ENCODE results near the gene OR10R2.
"Not testable (repeated sequence)": the region's sequence is repeated elsewhere in the genome, so short reads cannot be mapped to it uniquely, and the experiment has no call there.

The OR10R2 gene, protein sequence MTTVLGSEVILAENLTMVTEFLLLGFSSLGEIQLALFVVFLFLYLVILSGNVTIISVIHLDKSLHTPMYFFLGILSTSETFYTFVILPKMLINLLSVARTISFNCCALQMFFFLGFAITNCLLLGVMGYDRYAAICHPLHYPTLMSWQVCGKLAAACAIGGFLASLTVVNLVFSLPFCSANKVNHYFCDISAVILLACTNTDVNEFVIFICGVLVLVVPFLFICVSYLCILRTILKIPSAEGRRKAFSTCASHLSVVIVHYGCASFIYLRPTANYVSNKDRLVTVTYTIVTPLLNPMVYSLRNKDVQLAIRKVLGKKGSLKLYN

DNA sequence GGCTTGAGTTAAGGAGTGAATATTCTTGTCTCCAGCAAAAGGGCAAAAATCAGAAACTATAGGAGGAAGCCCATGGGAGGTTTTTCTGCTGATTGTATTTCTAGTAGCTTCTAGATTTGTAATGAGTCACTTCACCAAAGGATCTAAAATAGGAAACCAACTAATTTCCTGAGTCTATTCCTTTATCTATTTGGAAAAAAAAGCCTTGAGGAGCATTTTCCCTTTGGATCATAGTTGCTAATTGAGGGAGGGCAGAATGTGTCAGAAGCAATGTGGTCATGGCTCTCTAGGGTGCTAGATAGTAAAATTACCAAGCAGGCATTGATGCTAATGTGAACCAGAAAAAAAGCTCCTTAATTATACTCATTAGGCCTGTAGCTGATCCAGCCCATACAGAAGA is at the start of gene OR10R2:
TSS of gene OR10R2 (plus strand) at position 301 of the 400 bp plus-strand sequence. CDS start 106 bp downstream, outside the sequence.
- no peak for DNase-seq

DNA sequence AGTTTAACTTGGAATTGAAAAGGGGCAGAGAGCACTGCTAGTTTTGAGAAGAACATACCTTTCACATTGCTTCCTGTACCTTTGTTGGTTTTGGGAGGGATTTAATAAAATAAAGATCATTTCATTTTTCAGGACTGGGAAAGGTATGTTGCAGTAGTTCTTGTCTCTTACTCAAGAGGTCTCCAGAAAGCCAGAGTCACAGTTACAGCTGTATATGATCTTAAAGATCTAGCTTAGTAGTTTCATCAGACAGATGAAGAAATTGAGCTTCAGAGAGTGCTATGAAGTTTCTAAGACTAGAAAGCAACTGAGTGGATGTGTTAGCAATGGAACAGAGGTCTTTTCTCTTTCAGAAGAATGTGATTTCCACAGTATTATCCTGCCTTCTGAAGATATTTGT is 47.0 kb upstream of the OR10R2 start:
- DNase-seq: no peak

DNA sequence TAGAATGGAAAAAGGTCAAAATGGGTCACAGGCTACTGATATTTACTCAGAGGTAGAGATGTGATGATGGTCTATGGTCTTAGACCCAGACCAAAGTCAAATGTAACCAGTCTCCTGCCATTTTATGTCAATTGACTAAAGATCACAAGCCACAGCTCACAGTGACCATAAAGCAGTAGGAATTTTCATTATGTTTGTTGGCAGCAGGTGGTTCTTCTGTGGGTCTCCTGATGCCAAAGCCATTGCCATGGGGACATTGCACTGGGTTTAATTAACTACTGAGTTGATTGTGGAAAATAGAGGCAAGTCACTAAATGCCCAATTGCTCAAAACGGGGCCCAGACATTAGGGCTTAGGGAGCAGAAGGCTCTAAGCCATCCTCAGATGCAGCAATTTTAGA is 45.9 kb upstream of the OR10R2 start, which contains the start of gene OR10K2:
TSS of gene OR10K2 (minus strand) at position 101 of the 400 bp plus-strand sequence. CDS start 5,371 bp downstream, outside the sequence.
- DNase-seq: no peak

DNA sequence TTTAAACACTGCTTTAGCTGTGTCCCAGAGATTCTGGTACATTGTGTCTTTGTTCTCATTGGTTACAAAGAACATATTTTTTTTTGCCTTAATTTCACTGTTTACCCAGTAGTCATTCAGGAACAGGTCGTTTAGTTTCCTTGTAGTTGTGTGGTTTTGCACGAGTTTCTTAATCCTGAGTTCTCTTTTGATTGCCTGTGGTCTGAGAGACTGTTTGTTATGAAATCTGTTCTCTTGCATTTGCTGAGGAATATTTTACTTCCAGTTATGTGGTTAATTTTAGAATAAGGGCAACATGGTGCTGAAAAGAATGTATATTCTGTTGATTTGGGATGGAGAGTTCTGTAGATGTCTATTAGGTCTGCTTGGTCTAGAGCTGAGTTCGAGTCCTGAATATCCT is 41.9 kb upstream of the OR10R2 start:
- not testable (repeated sequence) for DNase-seq

DNA sequence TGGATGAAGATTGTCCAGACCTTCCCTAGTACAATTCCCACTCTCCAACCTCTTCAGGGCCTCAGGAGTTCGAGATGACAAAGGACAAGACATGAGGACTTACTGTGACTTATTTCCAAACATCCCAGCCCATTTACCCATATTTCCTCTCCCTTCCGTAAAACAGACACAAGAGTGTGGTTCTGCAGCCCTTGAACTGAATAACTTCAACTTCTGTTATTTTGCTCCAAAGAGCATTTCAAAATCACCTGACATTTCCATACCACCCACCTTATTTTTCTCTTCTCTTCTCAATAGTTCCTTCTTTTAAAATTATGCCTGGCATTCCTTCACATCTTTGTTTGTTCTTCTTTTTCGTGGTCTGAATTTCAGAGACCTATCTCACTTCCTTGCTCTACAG is 37.3 kb upstream of the OR10R2 start:
- DNase-seq: no peak

DNA sequence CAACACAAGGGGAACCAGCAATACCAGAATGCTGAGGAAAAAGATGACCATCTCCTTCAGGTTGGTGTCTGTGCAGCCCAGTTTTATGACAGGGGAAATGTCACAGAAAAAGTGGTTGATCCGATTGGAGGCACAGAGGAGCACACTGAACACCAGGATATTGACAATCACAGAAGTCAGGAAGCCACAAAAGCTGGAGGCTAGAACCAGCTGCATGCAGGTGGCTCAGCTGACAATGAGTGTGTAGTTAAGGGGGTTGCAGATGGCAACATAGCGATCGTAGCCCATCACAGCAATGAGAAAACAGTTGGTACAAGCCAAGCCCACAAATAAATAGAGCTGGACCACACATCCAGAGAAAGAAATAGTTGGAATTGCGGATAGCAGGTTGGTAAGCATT is 26.6 kb upstream of the OR10R2 start:
- no peak for DNase-seq

DNA sequence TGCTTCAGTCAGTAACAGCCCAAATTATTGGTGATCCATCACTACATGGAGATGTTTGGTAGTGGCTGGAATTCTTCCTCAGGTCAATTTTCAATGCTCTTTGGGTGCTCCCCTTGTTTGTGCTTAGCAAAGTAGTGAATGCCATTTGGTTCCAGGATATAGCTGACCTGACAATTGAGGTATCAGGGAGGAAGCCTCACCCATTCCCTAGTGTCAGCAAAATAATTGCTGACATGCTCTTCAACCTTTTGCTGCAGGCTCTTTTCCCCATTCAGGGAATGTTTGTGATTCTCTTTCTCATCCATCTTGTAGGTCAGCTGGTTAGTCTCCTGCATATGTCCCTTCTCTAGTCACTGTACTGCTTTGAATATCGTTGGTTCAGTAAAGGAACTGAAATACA is 17.5 kb upstream of the OR10R2 start:
- no peak for DNase-seq

DNA sequence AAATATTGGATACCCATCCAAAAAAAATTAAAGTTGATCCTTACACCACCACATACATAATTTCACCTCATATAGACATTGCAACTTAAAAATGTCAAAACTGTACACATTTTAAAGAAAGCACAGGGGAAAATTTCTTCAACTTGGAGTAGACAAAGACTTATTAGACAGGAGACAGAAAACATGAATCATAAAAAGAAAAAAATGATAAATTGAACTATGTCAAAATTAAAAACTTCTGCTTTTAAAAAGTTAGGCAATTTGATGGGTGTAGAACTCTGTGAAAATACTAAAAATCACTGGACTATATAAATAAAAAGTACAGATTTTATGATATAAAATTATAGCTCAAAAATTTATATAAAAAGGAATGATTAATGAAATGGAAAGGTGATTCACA is 14.8 kb upstream of the OR10R2 start:
- no peak for DNase-seq

DNA sequence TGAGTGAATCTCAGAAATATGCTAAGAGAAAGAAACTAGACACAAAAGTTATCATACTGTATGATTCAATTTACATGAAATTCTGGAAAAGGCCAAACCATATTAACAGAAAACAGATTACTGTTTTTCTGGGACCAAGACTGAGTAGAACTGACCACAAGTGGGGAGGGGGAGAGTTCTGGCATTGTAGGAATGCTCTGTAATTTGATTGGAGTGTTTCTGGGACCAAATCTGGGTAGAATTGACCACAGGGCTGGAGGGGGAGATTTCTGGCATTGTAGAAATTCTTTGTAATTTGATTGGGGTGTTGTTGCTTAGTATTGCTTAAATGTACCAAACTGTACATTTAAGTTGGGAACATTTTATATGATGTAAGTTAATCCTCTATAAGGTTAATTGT is 13.8 kb upstream of the OR10R2 start:
- DNase-seq: no peak

DNA sequence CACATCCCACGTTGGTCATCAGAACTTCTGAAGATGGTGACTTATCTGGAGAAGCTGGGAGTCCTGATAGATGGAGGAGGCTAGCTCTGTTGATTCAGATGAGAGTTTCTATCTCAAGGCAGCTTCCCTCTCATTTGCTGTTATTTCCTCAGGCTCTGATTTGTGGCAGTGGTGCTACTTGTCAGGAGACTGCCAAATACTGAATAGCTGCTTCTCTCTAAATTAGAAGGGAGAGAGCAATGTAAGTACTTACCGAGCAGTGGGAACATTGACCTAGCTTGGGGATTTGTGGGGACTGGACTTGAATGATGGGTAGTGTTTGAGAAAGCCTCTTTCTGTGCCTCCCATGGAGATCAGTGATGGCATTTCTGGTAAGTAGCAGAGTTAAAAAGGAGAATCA is 10.5 kb upstream of the OR10R2 start, which contains the start of gene OR10K1:
TSS of gene OR10K1 (plus strand) at position 301 of the 400 bp plus-strand sequence. CDS start 3,728 bp downstream, outside the sequence.
- no peak for DNase-seq

DNA sequence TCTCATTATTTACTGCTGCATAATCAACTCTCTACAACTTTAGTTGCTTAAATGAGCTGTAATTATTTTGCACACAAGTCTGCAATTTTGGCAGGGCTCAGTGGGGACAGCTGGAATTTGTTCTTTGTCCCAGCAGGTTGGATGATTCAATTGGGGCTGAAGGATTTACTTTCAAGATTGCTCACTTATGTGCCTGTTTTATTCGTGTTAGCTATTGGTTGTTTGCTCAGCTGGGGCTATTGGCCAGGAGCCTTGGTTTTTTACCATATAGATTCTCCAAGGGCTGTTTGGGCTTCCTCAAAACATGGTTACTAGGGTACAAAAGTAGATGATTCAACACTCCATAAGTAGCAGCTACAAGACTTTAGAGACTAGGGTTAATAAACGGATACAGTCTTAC is 13.4 kb downstream of the OR10R2 start:
- peak; percentile 69 to 90 for DNase-seq

DNA sequence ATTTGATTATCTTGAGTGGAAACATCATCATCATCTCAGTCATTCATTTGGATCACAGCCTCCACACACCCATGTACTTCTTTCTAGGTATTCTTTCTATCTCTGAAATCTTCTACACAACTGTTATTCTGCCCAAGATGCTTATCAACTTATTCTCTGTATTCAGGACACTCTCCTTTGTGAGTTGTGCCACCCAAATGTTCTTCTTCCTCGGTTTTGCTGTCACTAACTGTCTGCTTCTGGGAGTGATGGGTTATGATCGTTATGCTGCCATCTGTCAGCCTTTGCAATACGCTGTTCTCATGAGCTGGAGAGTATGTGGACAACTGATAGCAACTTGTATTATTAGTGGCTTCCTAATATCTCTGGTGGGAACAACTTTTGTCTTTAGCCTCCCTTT is 19.3 kb downstream of the OR10R2 start:
- DNase-seq: no peak

DNA sequence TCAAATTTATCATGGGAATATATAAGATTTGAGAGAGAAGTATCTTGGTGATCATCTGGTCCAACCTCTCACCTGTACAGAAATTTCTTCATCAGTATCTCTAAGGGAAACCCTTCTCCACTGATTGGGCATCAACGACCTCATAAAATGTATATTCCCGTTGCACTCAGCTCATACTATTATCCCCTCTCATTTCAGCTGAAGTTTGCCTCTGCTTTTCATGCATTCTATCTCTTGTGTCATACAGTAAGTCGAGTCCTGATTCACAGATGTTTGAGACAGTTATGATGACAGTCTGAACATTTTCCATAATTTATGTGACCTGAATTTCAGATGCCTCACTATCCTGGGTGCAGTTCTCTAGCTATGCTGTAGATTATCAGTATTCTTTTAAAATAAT is 21.0 kb downstream of the OR10R2 start:
- DNase-seq: no peak

DNA sequence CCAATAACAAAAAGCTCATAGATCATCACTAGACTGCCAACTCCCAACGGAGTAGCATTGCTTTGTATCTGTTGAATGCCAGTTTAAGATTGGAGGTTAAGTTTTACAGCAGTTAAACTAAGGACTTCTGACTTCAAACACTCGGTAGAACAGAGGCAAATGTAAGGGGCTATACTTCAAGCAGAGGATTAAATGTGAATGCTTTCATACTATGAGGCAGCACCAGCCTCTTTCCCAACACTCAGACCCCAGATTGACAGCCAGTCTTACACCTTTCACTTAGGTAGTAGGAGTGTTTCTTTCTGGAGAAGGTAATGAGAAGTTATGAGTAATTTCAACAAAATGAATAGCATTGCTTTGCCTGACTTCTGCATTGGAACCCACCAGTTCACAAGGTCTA is 22.8 kb downstream of the OR10R2 start:
- no peak for DNase-seq

DNA sequence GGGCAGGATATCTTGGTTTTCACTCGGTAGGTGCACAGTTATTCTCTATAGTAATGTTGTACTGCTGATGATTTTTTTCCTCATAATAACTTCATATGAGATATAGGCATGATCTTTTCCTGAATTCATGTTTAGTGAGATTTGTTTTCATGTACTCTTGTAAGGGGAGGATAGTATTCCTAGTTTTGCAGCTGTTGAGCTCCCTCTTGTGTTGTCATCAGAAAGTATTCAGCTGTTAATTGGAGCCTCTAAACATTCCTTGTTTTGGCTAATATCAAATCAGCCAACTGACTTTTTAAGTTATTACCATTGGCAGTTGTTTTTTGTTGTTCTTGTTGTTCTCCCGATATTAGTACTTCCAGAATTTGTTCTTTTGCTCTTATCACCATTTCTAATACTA is 24.4 kb downstream of the OR10R2 start:
- DNase-seq: peak in 1 of 2 experiments; percentile 20

DNA sequence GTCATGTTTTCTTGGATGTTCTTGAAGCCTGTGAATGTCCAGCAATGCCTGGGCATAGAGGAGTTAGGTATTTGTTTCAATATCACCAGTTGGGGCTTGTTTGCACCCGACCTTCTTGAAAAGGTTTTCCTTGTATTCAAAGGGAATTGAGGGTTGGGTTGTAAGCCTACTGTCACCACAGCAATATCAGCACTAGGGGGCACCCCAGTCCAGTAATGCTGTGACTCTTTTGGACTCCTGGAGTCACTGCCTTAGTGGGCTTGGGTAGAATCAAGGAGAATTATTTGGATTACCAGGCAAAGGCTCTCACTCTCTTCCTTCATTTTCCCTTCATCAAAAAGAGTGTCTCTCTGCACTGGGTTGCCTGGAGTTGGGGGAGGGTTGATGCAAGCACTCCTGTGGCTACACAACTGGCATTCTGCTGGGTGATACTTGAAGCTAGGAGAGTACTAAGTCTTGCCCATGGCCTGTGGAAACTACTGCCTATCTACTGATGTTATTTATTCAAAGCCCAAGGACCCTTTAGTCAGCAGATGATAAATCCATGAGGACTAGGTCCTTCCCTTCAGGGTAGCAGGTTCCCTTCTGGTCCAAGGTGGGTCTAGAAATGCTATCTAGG is 34.5 kb downstream of the OR10R2 start:
- no peak for DNase-seq

DNA sequence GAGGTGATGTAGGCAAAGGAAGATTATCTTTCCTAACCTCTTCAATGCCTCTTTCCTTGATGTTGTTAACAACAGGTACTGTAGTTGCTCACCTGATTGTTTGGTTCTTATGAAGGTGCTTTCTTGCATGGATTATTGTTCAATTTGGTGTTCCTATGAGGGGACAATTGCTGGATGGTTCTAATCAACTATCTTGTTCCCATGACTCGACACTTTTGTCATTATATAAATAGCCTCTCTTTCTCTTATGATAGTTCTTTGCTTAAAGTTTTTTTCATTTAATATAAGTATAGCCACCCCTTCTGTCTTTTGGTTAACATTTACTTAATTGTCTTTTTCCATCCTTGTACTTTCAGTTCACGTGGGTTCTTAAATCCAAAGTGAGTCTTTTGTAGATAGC is 35.5 kb downstream of the OR10R2 start:
- DNase-seq: no peak

DNA sequence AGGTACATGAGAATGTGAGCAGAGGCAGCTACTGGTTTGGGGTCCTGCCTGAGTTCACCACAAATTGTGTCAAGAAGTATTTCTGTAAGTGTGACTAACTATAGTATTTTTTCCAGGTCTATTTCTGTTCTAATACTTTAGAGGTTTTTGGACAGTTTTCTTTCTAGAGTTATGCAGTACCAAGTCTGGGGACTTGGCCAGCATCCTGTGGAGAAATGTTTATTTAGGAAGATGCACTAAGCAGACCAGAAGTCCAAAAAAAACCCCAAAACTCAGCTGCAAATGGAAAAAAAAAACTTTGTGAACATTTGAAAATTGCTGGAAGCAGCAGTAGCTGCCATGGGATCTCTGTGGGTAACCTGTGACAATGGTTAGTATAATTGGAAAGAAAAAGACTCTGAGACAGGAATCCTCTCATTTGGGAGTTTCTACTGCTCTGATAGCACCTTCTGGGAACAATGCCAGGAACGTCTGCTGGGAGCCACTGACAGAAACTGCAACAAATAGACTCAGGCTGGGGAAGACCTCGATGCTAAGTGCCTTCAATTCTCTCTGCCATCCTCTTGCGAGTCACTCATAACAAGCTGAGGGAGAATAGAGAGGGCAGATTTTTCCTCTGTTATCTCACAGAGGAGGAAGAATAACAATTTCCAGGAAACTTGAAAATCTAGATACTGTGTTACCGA is 37.6 kb downstream of the OR10R2 start:
- DNase-seq: no peak

DNA sequence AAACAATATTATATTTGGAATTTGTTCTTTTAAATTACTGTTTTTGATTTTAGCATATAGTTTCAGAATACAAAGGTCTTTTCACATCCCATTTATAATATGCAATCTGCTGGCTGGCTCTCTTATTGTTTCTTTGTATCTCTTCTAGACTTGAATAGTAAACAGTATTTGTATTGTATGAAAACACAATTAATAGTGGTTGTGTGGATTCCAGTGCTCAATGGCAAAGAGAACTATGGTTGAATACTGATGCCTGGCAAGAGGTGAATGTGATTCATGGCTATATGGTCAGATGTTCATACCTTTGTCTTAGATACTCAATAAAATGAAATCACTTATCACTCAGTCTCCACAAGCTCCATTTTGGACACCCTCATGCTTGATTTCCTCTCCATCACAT is 44.9 kb downstream of the OR10R2 start:
- DNase-seq: no peak

DNA sequence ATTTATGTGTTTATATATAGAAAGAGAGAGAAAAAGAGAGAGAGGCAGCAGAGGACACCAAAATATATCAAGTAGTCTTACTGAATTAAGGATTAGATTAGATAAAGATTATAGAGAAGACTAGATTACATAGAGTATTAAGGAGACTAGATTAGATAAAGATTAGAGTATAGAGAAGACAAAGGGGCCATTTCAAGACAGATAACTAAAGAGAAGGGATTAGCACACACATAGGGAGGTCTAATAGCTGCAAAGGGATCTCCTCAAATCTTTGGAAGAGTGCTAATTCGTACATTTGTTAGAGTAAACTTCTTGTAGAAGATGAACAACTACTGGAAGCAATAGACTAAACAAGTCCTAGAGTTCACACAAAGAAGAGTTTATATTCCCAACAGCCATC is 48.0 kb downstream of the OR10R2 start:
- DNase-seq: no peak

DNA sequence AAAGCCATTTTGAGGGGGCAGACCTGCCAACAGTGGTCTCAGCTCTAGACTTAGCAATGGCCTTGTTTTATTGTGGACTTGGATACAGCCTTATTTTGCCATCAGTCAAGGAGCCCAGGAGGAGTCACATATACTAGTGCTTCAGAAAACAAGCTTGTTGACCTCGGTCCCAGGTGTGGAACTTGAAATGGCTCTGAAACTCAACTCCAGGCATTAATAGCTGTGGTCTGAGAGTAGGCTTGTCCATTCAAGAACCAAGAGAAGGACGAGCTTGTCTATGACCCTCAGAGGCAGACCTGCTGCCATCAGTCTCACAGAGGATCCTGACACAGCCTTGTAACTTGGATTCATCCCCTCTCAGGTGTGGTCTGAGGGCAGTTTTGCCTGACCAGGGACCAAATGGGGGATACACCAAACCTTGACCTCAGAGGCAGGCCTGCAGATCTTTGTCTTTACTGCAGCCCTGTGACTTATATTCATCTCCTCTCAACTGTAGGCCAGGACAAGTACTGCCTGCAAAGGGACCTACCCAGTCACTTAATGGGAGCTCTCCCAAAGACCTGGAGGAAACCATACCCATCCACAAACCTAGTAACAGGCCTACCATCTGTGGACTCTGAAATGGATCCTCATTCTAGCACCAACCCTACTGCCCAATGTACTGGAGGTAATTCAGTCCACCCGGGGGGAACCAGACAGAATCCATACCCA is 49.1 kb downstream of the OR10R2 start:
- DNase-seq: no peak

DNA sequence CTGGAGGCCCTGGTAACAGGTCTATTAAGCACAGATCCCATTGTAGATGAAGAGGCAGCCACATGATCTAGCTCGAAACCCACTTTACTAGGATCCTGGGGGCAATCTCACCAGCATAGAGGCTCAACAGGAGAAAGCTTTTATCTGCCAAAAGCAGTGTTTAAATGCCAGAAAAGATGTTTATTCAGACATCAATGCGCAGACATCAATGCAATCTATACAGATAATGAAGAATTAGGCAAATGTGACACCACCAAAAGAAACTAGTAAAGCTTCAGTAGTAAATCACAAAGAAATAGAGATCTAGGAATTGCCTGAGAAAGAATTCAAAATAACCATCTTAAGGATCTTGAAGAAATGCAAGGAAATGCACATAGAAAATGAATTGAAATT is 49.6 kb downstream of the OR10R2 start:
- no peak for DNase-seq

DNA sequence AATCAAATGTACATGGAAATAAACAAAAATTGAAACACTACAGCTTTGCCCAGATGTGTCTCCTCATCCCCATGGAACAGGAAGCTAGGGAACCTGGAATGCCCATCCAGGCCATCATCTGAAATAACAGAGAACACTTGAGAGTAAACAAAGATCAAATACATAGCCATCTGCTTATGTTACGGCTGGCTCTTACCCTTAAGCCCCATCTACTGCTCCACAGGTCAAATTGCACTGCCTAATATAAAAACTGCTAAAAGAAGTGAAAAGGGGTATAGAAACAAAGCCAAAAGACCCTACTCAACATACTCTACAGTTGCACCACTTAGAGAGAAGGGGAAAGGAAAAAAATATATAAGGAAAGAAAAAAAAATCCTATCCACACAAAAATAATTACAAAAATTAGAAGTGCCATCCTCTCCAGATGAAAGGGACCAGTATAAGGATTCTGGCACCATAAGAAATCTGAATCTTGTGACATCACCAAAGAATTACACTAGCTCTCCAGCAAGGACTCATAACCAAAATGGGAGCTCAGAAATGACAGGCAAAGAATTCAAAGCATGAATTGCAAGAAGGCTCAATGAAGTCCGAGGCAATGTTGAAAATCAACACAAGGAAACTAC is 55.3 kb downstream of the OR10R2 start:
- DNase-seq: peak in 1 of 2 experiments; percentile 8
